GM12864 (cell line): ENCODE measurements around the gene CADM1.

ENCODE experiments used
- DNase-seq: peaks from one replicate; pipeline ENCODE4 v3.0.0-alpha.2; 2011; ENCODE audit warnings: low read depth
- H3K4me3 ChIP-seq: 2 replicates; pipeline ENCODE4 v1.5.1; 2011; ENCODE audit warnings: mild to moderate bottlenecking, low read depth, low read length, control low read depth
- CTCF ChIP-seq: IDR thresholded peaks from 2 replicates; pipeline ENCODE4 v1.5.1; 2011; ENCODE audit warnings: low read depth, mild to moderate bottlenecking, moderate library complexity, low read length, control low read depth, inconsistent platforms; ENCODE audit errors: missing control alignments

The CADM1 gene

GRCh38 chr11:115497303-115497702, 6.9 kb downstream of the CADM1 start:
- no peak for TF ChIP-seq CTCF
- no peak overlapping the region for H3K4me3 ChIP-seq
- DNase-seq = peak; percentile 71

DNA sequence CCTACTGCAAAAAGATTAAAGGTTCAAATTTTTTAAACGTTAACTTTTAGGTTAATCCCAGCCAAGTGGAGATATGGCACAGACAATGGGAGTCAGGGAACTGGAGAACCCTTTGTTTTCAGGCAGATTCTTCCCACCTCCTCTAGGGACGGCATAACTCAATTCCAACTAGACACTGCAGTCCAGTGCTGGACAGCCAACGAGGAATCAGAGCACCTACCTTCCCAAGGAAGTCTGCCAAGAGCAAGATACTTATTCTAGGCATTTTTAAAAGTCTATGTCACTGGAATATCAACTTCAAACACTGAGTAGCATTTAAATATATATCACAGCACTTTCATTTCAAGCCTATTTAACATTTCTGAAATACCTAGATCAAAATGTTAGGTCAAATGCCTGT, 7.3 kb downstream of the CADM1 start:
- no peak for DNase-seq
- H3K4me3 ChIP-seq = no peak overlapping the region
- no peak for TF ChIP-seq CTCF

GRCh38 chr11:115493905-115494304, 10.3 kb downstream of the CADM1 start:
- H3K4me3 ChIP-seq = no peak overlapping the region
- DNase-seq = no peak
- no peak for TF ChIP-seq CTCF

GRCh38 chr11:115493488-115493887, 10.7 kb downstream of the CADM1 start:
- DNase-seq = no peak
- no peak overlapping the region for H3K4me3 ChIP-seq
- no peak for TF ChIP-seq CTCF

GRCh38 chr11:115489466-115489865, 14.7 kb downstream of the CADM1 start:
- no peak for TF ChIP-seq CTCF
- H3K4me3 ChIP-seq = no peak overlapping the region
- no peak for DNase-seq

- no peak for TF ChIP-seq CTCF
- H3K4me3 ChIP-seq = no peak overlapping the region
- no peak for DNase-seq
Measured at GRCh38 chr11:115488945-115489344, 15.3 kb downstream of the CADM1 start.

DNA sequence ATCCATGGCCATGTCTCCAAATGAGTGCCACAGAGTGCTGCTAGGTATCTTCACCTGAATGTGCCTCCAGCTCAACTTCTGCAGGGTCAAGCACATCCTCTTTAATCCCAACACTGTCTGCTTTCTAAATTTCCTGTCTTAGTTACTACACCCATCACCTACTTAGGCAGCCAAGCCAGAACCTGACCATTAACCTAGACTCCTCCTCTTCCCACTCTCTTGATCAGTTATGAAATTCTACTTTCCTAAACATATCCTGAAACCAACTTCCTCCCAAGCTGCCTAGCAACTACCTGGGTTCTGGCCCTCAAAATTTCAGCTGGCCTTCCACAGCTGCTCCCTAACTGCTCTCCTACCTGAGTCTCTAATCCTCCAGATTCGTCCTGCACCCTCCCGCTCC, 22.7 kb downstream of the CADM1 start:
- no peak for DNase-seq
- H3K4me3 ChIP-seq = no peak overlapping the region
- no peak for TF ChIP-seq CTCF
